Globus pallidus (tissue), 1 donor: ENCODE results near the gene MICAL2.
"Not testable (repeated sequence)": the region's sequence is repeated elsewhere in the genome, so short reads cannot be mapped to it uniquely, and the experiment has no call there.

Experiments
- DNase-seq: peaks from one replicate; pipeline ENCODE4 v3.0.0-alpha.2; 2015; ENCODE audit warnings: low spot score

MICAL2 gene

GRCh38 chr11:12137005-12137690, 26.8 kb downstream of the MICAL2 start:
- DNase-seq: peak; percentile 22

- no peak for DNase-seq
These were observed 27.7 kb downstream of the MICAL2 start for GRCh38 chr11:12137938-12138731.

- DNase-seq: peak; percentile 53
These were observed 28.9 kb downstream of the MICAL2 start for GRCh38 chr11:12139144-12139881.

- DNase-seq: no peak
These were observed 29.9 kb downstream of the MICAL2 start for GRCh38 chr11:12140186-12140793.

- no peak for DNase-seq
These were observed 30.9 kb downstream of the MICAL2 start for GRCh38 chr11:12141283-12141682.

- no peak for DNase-seq
These were observed 31.8 kb downstream of the MICAL2 start for GRCh38 chr11:12142176-12142575.

- no peak for DNase-seq
These were observed 32.5 kb downstream of the MICAL2 start for GRCh38 chr11:12142909-12143308.

GRCh38 chr11:12143461-12144258, 33.3 kb downstream of the MICAL2 start:
- no peak for DNase-seq

- no peak for DNase-seq
These were observed 34.2 kb downstream of the MICAL2 start for GRCh38 chr11:12144330-12145174.

GRCh38 chr11:12146678-12147077, 36.3 kb downstream of the MICAL2 start:
- DNase-seq: not testable (repeated sequence)

- DNase-seq: no peak
These were observed 37.4 kb downstream of the MICAL2 start for GRCh38 chr11:12147827-12148226.

- no peak for DNase-seq
These were observed 38.1 kb downstream of the MICAL2 start for GRCh38 chr11:12148466-12148865.

GRCh38 chr11:12148882-12149281, 38.5 kb downstream of the MICAL2 start:
- no peak for DNase-seq

- no peak for DNase-seq
These were observed 39.4 kb downstream of the MICAL2 start for GRCh38 chr11:12149672-12150225.

- DNase-seq: no peak
These were observed 40.5 kb downstream of the MICAL2 start for GRCh38 chr11:12150831-12151382.

GRCh38 chr11:12152321-12152720, 41.9 kb downstream of the MICAL2 start:
- DNase-seq: no peak

GRCh38 chr11:12154871-12155668, 44.7 kb downstream of the MICAL2 start:
- no peak for DNase-seq

- no peak for DNase-seq
These were observed 45.3 kb downstream of the MICAL2 start for GRCh38 chr11:12155696-12156095.
